C4-2B (cell line): ENCODE results near the gene NEDD4L.

Experiments
- ZFX ChIP-seq: fragments of 450-650 bp; IDR thresholded peaks from 2 replicates; pipeline ENCODE4 v1.6.1; 2017
- TF ChIP-seq, protein P1 (sequence below): fragments of 450-650 bp; conservative IDR thresholded peaks from 2 replicates; pipeline ENCODE4 v1.5.1; 2017; ENCODE audit warnings: mild to moderate bottlenecking

DNA sequence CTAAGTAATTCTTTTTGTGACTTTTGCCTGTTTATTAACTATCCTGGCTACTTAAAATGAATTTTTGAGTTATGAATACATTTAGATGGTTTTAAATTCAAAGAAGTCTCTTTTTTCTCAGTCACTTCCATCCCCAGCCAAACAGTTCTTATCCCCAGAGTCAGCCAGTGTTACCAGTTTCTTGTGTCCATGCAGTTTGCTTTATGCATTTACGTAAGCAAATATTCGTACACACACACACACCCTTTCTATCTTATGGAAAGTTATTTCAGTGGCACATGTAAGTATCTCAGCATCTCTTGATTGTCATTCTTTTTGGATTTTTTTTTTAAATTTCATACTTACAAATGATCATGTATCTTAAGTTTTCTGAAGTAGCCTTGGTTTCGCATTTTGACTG, 113.2 kb downstream of the NEDD4L start:
- TF ChIP-seq, protein P1, sequence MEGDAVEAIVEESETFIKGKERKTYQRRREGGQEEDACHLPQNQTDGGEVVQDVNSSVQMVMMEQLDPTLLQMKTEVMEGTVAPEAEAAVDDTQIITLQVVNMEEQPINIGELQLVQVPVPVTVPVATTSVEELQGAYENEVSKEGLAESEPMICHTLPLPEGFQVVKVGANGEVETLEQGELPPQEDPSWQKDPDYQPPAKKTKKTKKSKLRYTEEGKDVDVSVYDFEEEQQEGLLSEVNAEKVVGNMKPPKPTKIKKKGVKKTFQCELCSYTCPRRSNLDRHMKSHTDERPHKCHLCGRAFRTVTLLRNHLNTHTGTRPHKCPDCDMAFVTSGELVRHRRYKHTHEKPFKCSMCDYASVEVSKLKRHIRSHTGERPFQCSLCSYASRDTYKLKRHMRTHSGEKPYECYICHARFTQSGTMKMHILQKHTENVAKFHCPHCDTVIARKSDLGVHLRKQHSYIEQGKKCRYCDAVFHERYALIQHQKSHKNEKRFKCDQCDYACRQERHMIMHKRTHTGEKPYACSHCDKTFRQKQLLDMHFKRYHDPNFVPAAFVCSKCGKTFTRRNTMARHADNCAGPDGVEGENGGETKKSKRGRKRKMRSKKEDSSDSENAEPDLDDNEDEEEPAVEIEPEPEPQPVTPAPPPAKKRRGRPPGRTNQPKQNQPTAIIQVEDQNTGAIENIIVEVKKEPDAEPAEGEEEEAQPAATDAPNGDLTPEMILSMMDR, result no peak
- no peak for TF ChIP-seq ZFX
